Epithelial cell of proximal tubule (primary cell): ENCODE results near the gene KRT76. TPM values are rescaled to one million over a fixed set of nuclear protein-coding genes. Genes with fewer than 3 reads are reported as not detected.

Experiments
- DNase-seq: peaks from one replicate; pipeline ENCODE4 v3.0.0-alpha.2; 2011; ENCODE audit warnings: low read depth
- H3K4me3 ChIP-seq: 2 replicates; pipeline ENCODE4 v1.5.1; 2011; ENCODE audit warnings: low read depth, mild to moderate bottlenecking, low read length
- CTCF ChIP-seq: conservative IDR thresholded peaks from 2 replicates; pipeline ENCODE4 v1.5.1; 2012; ENCODE audit warnings: low read depth, mild to moderate bottlenecking, low read length
- total RNA-seq: library from RNA; depleted of rRNA; stranded (reverse); fragments of >200 nt; gene quantifications from 2 replicates; pipeline ENCODE4 v1.2.3, GENCODE V29; 2015

Gene KRT76
- total RNA-seq, 1 donor from 2014 or later: not detected

GRCh38 chr12:52821071-52821730 is 44.1 kb upstream of the KRT76 start:
- DNase-seq: no peak
- no peak overlapping the region for H3K4me3 ChIP-seq
- no peak for TF ChIP-seq CTCF

- no peak for DNase-seq
- H3K4me3 ChIP-seq: no peak overlapping the region
- no peak for TF ChIP-seq CTCF
Observed at GRCh38 chr12:52820521-52820920, 43.4 kb upstream of the KRT76 start.

- H3K4me3 ChIP-seq: no peak overlapping the region
- no peak for TF ChIP-seq CTCF
- DNase-seq: no peak
Observed at GRCh38 chr12:52819731-52820510, 42.8 kb upstream of the KRT76 start.

GRCh38 chr12:52818887-52819420 is 41.8 kb upstream of the KRT76 start:
- DNase-seq: no peak
- no peak overlapping the region for H3K4me3 ChIP-seq
- TF ChIP-seq CTCF: no peak

- no peak for DNase-seq
- TF ChIP-seq CTCF: no peak
- H3K4me3 ChIP-seq: no peak overlapping the region
Observed at GRCh38 chr12:52818388-52818787, 41.2 kb upstream of the KRT76 start.

GRCh38 chr12:52817699-52818238 is 40.6 kb upstream of the KRT76 start:
- no peak for DNase-seq
- TF ChIP-seq CTCF: no peak
- H3K4me3 ChIP-seq: no peak overlapping the region
